GM15510 (cell line): ENCODE measurements around the gene TSPAN8.

Experiments
- POLR2A ChIP-seq: IDR thresholded peaks from 3 replicates; pipeline ENCODE4 v1.6.1; 2011; ENCODE audit warnings: borderline replicate concordance; ENCODE audit not compliant: insufficient read length; ENCODE audit errors: extremely low read depth

The TSPAN8 gene

GRCh38 chr12:71169286-71169685 lies 11.5 kb upstream of the TSPAN8 start:
- no peak for TF ChIP-seq POLR2A

- TF ChIP-seq POLR2A: no peak
Measured at GRCh38 chr12:71166862-71167496, 9.2 kb upstream of the TSPAN8 start.

GRCh38 chr12:71166280-71166679 lies 8.5 kb upstream of the TSPAN8 start:
- no peak for TF ChIP-seq POLR2A

- no peak for TF ChIP-seq POLR2A
Measured at GRCh38 chr12:71164568-71165197, 6.9 kb upstream of the TSPAN8 start.

GRCh38 chr12:71164166-71164565 lies 6.4 kb upstream of the TSPAN8 start:
- no peak for TF ChIP-seq POLR2A

- no peak for TF ChIP-seq POLR2A
Measured at GRCh38 chr12:71162832-71163763, 5.3 kb upstream of the TSPAN8 start.

GRCh38 chr12:71161591-71161990 lies 3.8 kb upstream of the TSPAN8 start:
- TF ChIP-seq POLR2A: no peak

- TF ChIP-seq POLR2A: no peak
Measured at GRCh38 chr12:71160585-71160984, 2.8 kb upstream of the TSPAN8 start.

GRCh38 chr12:71159878-71160277 lies 2.1 kb upstream of the TSPAN8 start:
- TF ChIP-seq POLR2A: no peak

GRCh38 chr12:71159264-71159663 lies 1.5 kb upstream of the TSPAN8 start:
- no peak for TF ChIP-seq POLR2A

GRCh38 chr12:71158361-71158882 lies 623 bp upstream of the TSPAN8 start:
- TF ChIP-seq POLR2A: no peak

GRCh38 chr12:71155225-71155624 lies 2.6 kb downstream of the TSPAN8 start:
- TF ChIP-seq POLR2A: no peak

- no peak for TF ChIP-seq POLR2A
Measured at GRCh38 chr12:71152851-71153250, 4.9 kb downstream of the TSPAN8 start.

- TF ChIP-seq POLR2A: no peak
Measured at GRCh38 chr12:71144682-71145081, 13.1 kb downstream of the TSPAN8 start.

- no peak for TF ChIP-seq POLR2A
Measured at GRCh38 chr12:71142956-71143355, 14.8 kb downstream of the TSPAN8 start.
